GM19455 (cell line): ENCODE measurements around the gene BMPR2.

Source experiments
- ATAC-seq: cut with Tn5 transposase; IDR thresholded peaks from one replicate; pipeline ENCODE4 v1.9.1; 2021; ENCODE audit not compliant: unreplicated experiment

Gene BMPR2

GRCh38 chr2:202588647-202589581, 212.8 kb downstream of the BMPR2 start:
- peak; percentile 87 for ATAC-seq

GRCh38 chr2:202589582-202589949, 213.4 kb downstream of the BMPR2 start:
- no peak for ATAC-seq

- ATAC-seq: no peak
Measured at GRCh38 chr2:202592566-202592965, 216.4 kb downstream of the BMPR2 start.

- no peak for ATAC-seq
Measured at GRCh38 chr2:202599105-202599504, 223.0 kb downstream of the BMPR2 start.

GRCh38 chr2:202599911-202600310, 223.8 kb downstream of the BMPR2 start:
- no peak for ATAC-seq

- ATAC-seq: no peak
Measured at GRCh38 chr2:202604699-202605098, 228.6 kb downstream of the BMPR2 start.

- no peak for ATAC-seq
Measured at GRCh38 chr2:202605174-202605573, 229.0 kb downstream of the BMPR2 start.

- ATAC-seq: no peak
Measured at GRCh38 chr2:202608142-202608852, 232.2 kb downstream of the BMPR2 start.

GRCh38 chr2:202609381-202610145, 233.4 kb downstream of the BMPR2 start:
- peak; percentile 97 for ATAC-seq

GRCh38 chr2:202610380-202610779, 234.3 kb downstream of the BMPR2 start:
- no peak for ATAC-seq

- ATAC-seq: no peak
Measured at GRCh38 chr2:202612145-202612544, 236.0 kb downstream of the BMPR2 start.

GRCh38 chr2:202613479-202613878, 237.4 kb downstream of the BMPR2 start:
- no peak for ATAC-seq
